ENCODE measurements around the gene DTNB.

Gene DTNB

GRCh38 chr2:25377822-25378421 is 295.5 kb downstream of the DTNB start:
- peak in 2 of 10 donors; percentile 7 to 8 for DNase-seq
- intact Hi-C loops (cut with DNase I): loop anchor here (2.0 to 5.0 kb wide), 2 partner anchors 35 to 144 kb away; no protein-coding TSS in a partner anchor

DNA sequence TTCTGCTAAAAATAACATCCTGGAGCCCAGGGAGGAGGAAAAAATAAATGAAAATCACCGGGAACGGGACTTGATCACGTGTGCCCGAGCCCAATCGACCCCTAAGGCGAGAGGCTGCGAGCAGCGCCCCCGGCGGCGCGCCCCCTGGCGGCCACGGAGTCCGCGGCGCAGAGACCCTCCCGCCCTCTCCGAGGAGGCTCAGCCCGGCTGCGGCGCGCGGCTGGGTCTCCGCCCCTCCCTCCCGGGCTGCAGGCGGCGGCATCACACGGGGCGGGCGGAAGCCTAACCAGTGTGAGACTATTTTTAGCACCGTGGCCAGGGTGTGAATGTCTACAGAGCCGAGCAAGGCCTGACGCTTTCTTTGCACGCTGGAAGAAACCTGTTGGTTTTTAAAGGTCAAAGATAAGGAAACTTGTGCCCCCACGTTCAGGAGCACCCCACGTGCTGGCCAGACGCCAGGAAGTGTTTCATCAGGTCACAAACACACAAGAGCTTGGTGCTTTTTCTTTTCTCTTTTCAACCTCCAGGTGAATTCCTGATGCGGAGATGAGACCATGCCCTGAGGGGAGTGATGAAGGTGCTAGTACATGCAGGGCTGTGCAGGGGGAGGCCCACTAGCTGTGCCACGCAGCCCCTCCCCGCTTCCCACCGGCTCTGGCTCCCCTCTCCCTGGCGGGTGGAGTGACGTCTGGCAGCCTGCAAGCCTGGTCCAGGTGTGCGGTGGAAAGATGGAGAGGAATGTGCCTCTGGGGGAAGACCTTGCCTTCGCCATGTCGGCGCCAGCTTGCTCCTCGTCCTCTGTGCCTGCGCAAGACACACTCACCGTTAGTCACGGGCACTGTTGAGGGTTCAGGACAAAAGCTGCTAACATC is 296.4 kb downstream of the DTNB start:
- DNase-seq: peak; percentile 65 to 97 (median 81)
- intact Hi-C loops (cut with DNase I): loop anchor here (2.0 to 5.0 kb wide), 2 partner anchors 34 to 145 kb away; no protein-coding TSS in a partner anchor

DNA sequence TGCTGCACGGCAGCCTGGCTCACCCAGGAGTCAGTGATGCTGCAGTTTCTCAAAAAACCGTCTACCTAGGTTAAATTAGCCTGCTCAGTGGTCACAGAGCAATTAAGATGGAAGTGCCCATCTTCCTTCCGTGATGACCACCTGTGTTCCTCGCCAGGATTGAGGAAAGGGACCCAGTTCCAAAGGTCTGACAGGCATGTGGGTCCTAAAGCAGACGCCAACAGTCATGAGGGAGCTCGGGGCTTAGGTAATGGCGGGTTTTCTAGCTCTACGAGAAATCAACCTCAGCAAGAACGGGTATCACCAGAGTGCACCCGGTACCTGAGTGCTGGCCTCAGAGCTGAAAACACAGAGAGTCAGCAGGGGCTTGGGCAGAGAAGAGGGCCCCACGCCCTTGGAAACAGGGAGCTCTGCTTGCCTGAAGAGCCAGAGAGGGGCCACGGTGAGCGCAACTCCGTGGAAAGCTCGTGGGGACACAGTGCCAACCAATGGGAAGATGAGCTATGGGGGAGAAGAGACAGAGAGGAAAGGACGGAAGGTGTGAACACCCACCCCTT is 297.3 kb downstream of the DTNB start:
- peak in 2 of 10 donors; percentile 14 to 79 for DNase-seq
- intact Hi-C loops (cut with DNase I): loop anchor here (2.0 to 5.0 kb wide), 2 partner anchors 33 to 146 kb away; no protein-coding TSS in a partner anchor

- peak in 4 of 10 donors; percentile 9 to 91 (median 47) for DNase-seq
- intact Hi-C loops (cut with DNase I): loop anchor here (5.0 kb wide), 1 partner anchor 147 kb away; no protein-coding TSS in a partner anchor
These were observed 297.9 kb downstream of the DTNB start for GRCh38 chr2:25375371-25375988.

GRCh38 chr2:25374827-25375226 is 298.6 kb downstream of the DTNB start:
- DNase-seq: peak in 1 of 10 donors; percentile 55
- intact Hi-C loops (cut with DNase I): loop anchor here (5.0 kb wide), 1 partner anchor 147 kb away; no protein-coding TSS in a partner anchor

- peak in 1 of 10 donors; percentile 58 for DNase-seq
- intact Hi-C loops (cut with DNase I): no loop called here
These were observed 299.0 kb downstream of the DTNB start for GRCh38 chr2:25374411-25374810.

GRCh38 chr2:25373269-25373981 is 300.0 kb downstream of the DTNB start:
- intact Hi-C loops (cut with DNase I): no loop called here
- DNase-seq: peak in 2 of 10 donors; percentile 8 to 80

DNA sequence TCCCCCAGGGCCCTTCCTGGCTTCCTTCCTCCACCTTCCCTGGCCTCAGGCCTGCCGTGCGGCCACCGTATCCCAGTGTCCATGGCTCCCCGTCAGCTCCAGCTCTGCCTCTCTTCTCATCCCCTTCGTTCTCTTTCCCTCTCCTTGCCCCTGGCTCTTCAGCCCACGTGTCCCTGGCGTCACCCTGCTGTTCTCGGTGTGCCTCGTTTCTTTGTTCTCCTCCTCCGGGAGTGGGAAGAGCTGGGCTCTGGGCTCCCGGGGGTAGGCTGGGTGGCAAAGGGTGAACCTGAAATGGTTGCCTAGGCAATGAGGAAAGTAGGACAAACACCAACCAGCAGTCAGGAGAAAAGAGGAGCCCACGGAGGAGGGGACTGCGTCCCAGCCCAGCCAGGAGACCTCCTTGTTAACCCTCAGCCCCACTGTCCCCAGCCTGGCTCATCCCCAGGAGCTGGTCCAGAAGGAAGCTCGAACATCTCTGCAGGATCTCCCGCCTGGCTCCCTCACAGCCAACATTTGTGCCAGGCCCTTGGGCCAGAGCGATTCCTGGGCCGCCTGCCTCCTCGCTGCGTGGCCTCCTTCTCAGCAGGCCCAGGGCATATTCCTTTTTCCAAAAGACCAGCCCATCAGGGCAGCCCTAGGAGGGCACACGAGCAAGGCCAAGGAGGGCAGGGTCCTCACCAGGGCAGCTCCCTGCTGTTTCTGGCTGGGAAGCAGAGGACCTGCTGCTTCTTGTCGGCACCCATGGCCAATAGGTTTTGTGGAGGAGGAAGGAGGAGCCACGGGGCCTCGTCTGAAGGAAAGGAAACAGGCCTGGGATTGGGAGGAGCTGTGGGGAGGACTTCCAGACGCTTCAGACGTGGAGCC is 300.7 kb downstream of the DTNB start:
- intact Hi-C loops (cut with DNase I): no loop called here

GRCh38 chr2:25371253-25372241 is 301.8 kb downstream of the DTNB start:
- DNase-seq: peak in 3 of 10 donors; percentile 2 to 62 (median 8)
- intact Hi-C loops (cut with DNase I): no loop called here

More for the DNA sequence above, 300.7 kb downstream of the DTNB start:
- DNase-seq: peak in 5 of 10 donors; percentile 10 to 85 (median 59)

DNA sequence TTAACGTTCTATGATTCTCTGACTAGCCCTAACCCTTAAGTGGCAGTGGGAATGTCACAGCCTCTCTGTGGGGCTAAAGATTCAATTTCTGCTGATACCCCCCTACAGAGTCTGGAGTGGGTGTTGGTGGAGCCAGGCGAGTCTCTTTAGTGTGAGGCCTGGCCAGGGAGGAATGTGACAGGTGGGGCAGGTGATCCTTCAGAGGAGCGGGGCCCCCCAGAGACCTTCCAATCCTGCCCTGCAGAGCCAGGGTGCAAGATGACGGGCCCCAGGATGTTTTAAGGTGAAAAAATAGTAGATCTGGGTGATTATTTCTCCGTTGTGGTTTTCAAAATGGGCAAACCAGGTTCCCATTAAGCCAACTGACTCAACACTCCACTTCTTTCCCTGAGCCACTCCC is 303.5 kb downstream of the DTNB start:
- peak in 2 of 10 donors; percentile 3 to 25 for DNase-seq
- intact Hi-C loops (cut with DNase I): no loop called here

- DNase-seq: peak in 2 of 10 donors; percentile 7 to 27
- intact Hi-C loops (cut with DNase I): no loop called here
These were observed 303.9 kb downstream of the DTNB start for GRCh38 chr2:25369439-25369838.

DNA sequence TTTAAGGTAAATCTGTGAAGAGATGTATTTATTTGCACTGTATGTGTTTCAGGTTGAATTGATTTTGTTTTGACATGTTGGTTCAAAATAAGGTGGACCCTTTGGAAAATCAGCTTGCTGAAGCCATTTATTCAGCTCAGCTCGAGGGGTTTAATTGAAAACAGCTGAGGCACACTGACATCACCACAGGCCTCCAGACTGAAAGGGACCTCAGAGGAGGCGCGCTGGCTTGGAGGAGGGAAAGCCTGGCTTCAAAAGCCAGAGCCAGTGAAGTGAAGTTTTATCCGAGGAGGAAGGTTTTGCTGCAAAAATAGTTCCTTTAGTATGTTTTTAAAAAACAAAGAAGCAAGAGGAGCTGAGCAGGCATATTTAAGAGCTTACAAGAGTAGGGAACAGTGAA is 304.7 kb downstream of the DTNB start:
- peak in 2 of 10 donors; percentile 4 to 67 for DNase-seq
- intact Hi-C loops (cut with DNase I): no loop called here

DNA sequence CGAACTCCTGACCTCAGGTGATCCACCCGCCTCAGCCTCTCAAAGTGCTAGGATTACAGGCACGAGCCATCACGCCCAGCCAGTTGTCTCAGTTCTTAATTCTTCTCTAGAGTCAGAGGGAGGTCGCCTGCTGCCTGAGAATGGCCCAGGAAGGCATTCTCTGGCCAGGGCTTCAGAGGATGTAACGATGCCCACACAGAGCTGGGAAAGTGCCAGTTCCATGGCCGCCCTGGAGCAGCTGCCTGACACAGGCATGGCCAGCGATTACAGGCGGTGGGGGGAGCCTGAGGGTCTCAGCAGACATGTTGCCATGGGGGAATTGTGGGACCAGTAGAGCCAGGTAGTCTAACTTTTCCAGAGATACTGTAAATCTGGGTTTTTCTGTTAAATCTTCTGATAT is 306.1 kb downstream of the DTNB start:
- DNase-seq: peak in 1 of 10 donors; percentile 7
- intact Hi-C loops (cut with DNase I): no loop called here

GRCh38 chr2:25366629-25367028 is 306.7 kb downstream of the DTNB start:
- no peak for DNase-seq
- intact Hi-C loops (cut with DNase I): no loop called here

DNA sequence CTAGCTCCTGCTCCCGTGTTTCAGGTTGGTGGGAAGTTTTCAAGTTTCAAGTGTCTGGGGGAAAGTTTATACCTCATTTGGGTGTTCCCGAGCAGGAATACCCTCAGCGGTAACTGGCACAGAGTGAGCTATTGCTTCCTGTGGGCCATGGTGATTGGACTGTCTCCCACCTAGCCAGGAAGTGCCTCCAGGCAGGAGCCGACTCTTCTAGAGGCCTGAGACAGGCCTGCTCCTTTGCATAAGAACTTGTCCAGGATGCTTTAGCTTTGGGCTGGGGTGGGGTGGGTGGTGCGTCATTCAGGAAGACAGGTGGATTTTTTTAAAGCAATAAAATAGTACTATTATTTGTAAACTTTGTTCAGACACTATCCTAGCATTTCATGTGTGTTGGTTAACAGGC is 308.1 kb downstream of the DTNB start:
- intact Hi-C loops (cut with DNase I): no loop called here
- no peak for DNase-seq

- intact Hi-C loops (cut with DNase I): loop anchor here (5.0 kb wide), 1 partner anchor 159 kb away; no protein-coding TSS in a partner anchor
- no peak for DNase-seq
These were observed 309.6 kb downstream of the DTNB start for GRCh38 chr2:25363733-25364132.

GRCh38 chr2:25362434-25363145 is 310.8 kb downstream of the DTNB start:
- intact Hi-C loops (cut with DNase I): loop anchor here (5.0 kb wide), 1 partner anchor 160 kb away; no protein-coding TSS in a partner anchor
- DNase-seq: peak in 1 of 10 donors; percentile 88
